B cell (primary cell): ENCODE measurements around the gene HJURP. TPM values are rescaled to one million over a fixed set of nuclear protein-coding genes. Genes with fewer than 3 reads are reported as not detected.

Experiments
- ATAC-seq: fragments of 200-7000 bp; cut with Tn5 transposase; one replicate; pipeline ENCODE4 v1.10.0; 2021; ENCODE audit warnings: low read depth, mild to moderate bottlenecking, moderate number of reproducible peaks, moderate library complexity
- CTCF ChIA-PET: fragments of 350-600 bp; sonication (Branson Sonifier 250); formaldehyde crosslinking; loops from one replicate; lab custom pipeline; 2021; ENCODE audit warnings: antibody characterized with exemption, inconsistent platforms; lab: Charles Lee
- POLR2A ChIA-PET: fragments of 350-600 bp; sonication (Branson Sonifier 250); formaldehyde crosslinking; loops from one replicate; lab custom pipeline; 2021; ENCODE audit warnings: antibody characterized with exemption; lab: Charles Lee
- DNase-seq: peaks from one replicate; pipeline ENCODE4 v3.0.0; 2013
- H2AFZ ChIP-seq: 2 replicates; pipeline ENCODE4 v1.6.1; 2012; ENCODE audit warnings: mild to moderate bottlenecking, low read depth, low read length; ENCODE audit not compliant: insufficient read depth, poor library complexity, severe bottlenecking
- H3K27ac ChIP-seq, 2 donors: 1 replicate in 1 of 2; 2 replicates in 1 of 2; pipeline ENCODE4 v1.5.1; 2012 to 2013; ENCODE audit warnings: low read length in 2 of 2, mild to moderate bottlenecking in 2 of 2, moderate library complexity in 1 of 2
- H3K27me3 ChIP-seq, 4 experiments: fragments of 200-600 bp in 1 of 4; sonication (generic) in 1 of 4; replicated peaks in 1 of 4; 1 replicate in 2 of 4; 2 replicates in 2 of 4; pipeline versions ENCODE4 v1.6.1 to v1.7.0; 2013 to 2016; ENCODE audit warnings: low read length in 3 of 4, mild to moderate bottlenecking in 2 of 4, mixed read lengths in 1 of 4, moderate library complexity in 1 of 4; ENCODE audit not compliant: insufficient read depth in 4 of 4, control insufficient read depth in 3 of 4; ENCODE audit errors: control extremely low read depth in 1 of 4
- H3K36me3 ChIP-seq, 2 experiments: replicated peaks in 1 of 2; 1 replicate in 1 of 2; 2 replicates in 1 of 2; pipeline versions ENCODE4 v1.6.1 to v1.7.1; 2013; ENCODE audit warnings: low read length in 1 of 2; ENCODE audit not compliant: insufficient read depth in 2 of 2, control insufficient read depth in 1 of 2; ENCODE audit errors: control extremely low read depth in 1 of 2, extremely low read depth in 1 of 2
- H3K4me1 ChIP-seq, 2 donors: fragments of 200-600 bp in 1 of 2; sonication (generic) in 1 of 2; 1 replicate in 1 of 2; 2 replicates in 1 of 2; pipeline versions ENCODE4 v1.5.1 to v1.6.1; 2013 to 2017; ENCODE audit warnings: low read length in 2 of 2; ENCODE audit not compliant: control insufficient read depth in 2 of 2, insufficient read depth in 2 of 2
- H3K4me2 ChIP-seq: replicated peaks from 2 replicates; pipeline ENCODE3; 2012; ENCODE audit warnings: mild to moderate bottlenecking, low read depth, low read length; ENCODE audit not compliant: poor library complexity, severe bottlenecking
- H3K4me3 ChIP-seq, 5 experiments: fragments of 200-600 bp in 1 of 5; sonication (generic) in 1 of 5; 1 replicate in 3 of 5; 2 replicates in 2 of 5; pipeline versions ENCODE4 v1.5.1 to v1.7.0; 2011 to 2016; ENCODE audit warnings: low read length in 4 of 5, mild to moderate bottlenecking in 4 of 5, low read depth in 2 of 5, control low read depth in 1 of 5, moderate library complexity in 1 of 5; ENCODE audit not compliant: insufficient read depth in 1 of 5; ENCODE audit errors: control extremely low read depth in 1 of 5, extremely low read depth in 1 of 5
- H3K79me2 ChIP-seq: fragments of 200-600 bp; sonication (generic); one replicate; pipeline ENCODE4 v1.6.0; 2016; ENCODE audit warnings: low read length; ENCODE audit not compliant: control insufficient read depth, insufficient read depth
- H3K9ac ChIP-seq: fragments of 200-600 bp; sonication (generic); 2 replicates; pipeline ENCODE4 v1.6.1; 2017; ENCODE audit warnings: mild to moderate bottlenecking, low read length, moderate library complexity
- H3K9me3 ChIP-seq, 3 donors: one replicate each; pipeline versions ENCODE4 v1.6.1 to v1.7.1; 2013; ENCODE audit warnings: low read length in 2 of 3; ENCODE audit not compliant: control insufficient read depth in 2 of 3, insufficient read depth in 1 of 3; ENCODE audit errors: control extremely low read depth in 1 of 3
- H4K20me1 ChIP-seq: 2 replicates; pipeline ENCODE4 v1.6.0; 2012; ENCODE audit warnings: mild to moderate bottlenecking, low read length; ENCODE audit not compliant: insufficient read depth, control insufficient read depth, poor library complexity, severe bottlenecking
- H3K27ac Mint-ChIP-seq: one replicate; pipeline ENCODE4 v1.8.0; 2021; ENCODE audit warnings: mixed read lengths
- H3K27me3 Mint-ChIP-seq: one replicate; pipeline ENCODE4 v1.8.0; 2021; ENCODE audit warnings: mixed read lengths
- H3K4me1 Mint-ChIP-seq: one replicate; pipeline ENCODE4 v1.8.0; 2021; ENCODE audit warnings: mixed read lengths
- H3K4me3 Mint-ChIP-seq: one replicate; pipeline ENCODE4 v1.8.0; 2021; ENCODE audit warnings: mixed read lengths
- H3K9me3 Mint-ChIP-seq: one replicate; pipeline ENCODE4 v1.8.0; 2022; ENCODE audit warnings: mixed read lengths; ENCODE audit not compliant: insufficient read depth
- CTCF ChIP-seq: fragments of 200-600 bp; IDR thresholded peaks from one replicate; pipeline ENCODE4 v1.8.0; 2022; ENCODE audit warnings: antibody characterized with exemption, mild to moderate bottlenecking
- EZH2 ChIP-seq: IDR thresholded peaks from 2 replicates; pipeline ENCODE4 v1.6.1; 2012; ENCODE audit warnings: borderline replicate concordance, low read depth, mild to moderate bottlenecking, moderate library complexity, low read length; ENCODE audit not compliant: insufficient read depth, poor library complexity, severe bottlenecking
- WGBS: methylation state at CpG from one replicate; pipeline ENCODE4 v1.1.5; 2013; ENCODE audit warnings: missing lambda C conversion rate; ENCODE audit not compliant: insufficient coverage; 5-methylcytosine and 5-hydroxymethylcytosine counted together
- intact Hi-C: fragments of 100-400 bp; cut with micrococcal nuclease; formaldehyde crosslinking; loops from one replicate; pipeline ENCODE4 v1.10.0; 2022
- polyA plus RNA-seq: library from polyadenylated mRNA; depleted of rRNA; stranded (reverse); fragments of >200 nt; gene quantifications from 2 replicates; pipeline ENCODE4 v1.2.3, GENCODE V29; 2012
- total RNA-seq, 2 donors: library from RNA; stranded (reverse); fragments of 120-200 nt in 1 of 2; gene quantifications; 1 replicate in 1 of 2; 2 replicates in 1 of 2; pipeline versions ENCODE4 v1.2.3 to v1.2.4, GENCODE V29; 2013 to 2022

HJURP gene
- total and polyA plus RNA-seq, 2 donors (not counting 1 experiment from before 2014, with no cell fraction given): 0.42 to 0.73 TPM

- Mint-ChIP-seq H3K4me3 (no peak overlapping the region), H3K27ac (no peak overlapping the region), H3K4me1 (peaks cover 3% of the 10 kb centered on the region), H3K27me3 (no peaks in the 10 kb centered on the region), H3K9me3 (no peaks in the 10 kb centered on the region)
- H3K79me2 ChIP-seq: peaks cover 7% of the 10 kb centered on the region
- no peaks in the 10 kb centered on the region for H3K36me3 ChIP-seq
- H3K9me3 ChIP-seq: peaks cover 0 to 11% (median 0%) of the 10 kb centered on the region in 3 donors
- H3K9ac ChIP-seq: no peak overlapping the region
- no peak overlapping the region for H3K4me3 ChIP-seq
- TF ChIP-seq EZH2: no peak
- TF ChIP-seq CTCF: no peak
- WGBS: 93% methylated on average over 4 of the region's 9 CpGs
- H3K27me3 ChIP-seq: no peaks in the 10 kb centered on the region
- POLR2A ChIA-PET: no interaction called here
- H2AFZ ChIP-seq: no peak overlapping the region
- no peaks in the 10 kb centered on the region for H4K20me1 ChIP-seq
- no peak overlapping the region for H3K4me2 ChIP-seq
- no peak for ATAC-seq
- no peak overlapping the region for H3K27ac ChIP-seq
- CTCF ChIA-PET: interaction anchor here (1.0 kb wide), 1 partner anchor 428 kb away, joined by 4 read pairs; no protein-coding TSS in a partner anchor
- intact Hi-C loops: no loop called here
- no peak for DNase-seq
- H3K4me1 ChIP-seq: peaks cover 0 to 6% of the 10 kb centered on the region in 2 donors
Observed at GRCh38 chr2:233832414-233832813, 21.9 kb downstream of the HJURP start.

- Histone ChIP-seq H3K4me1 (peaks cover 0 to 6% of the 10 kb centered on the region in 2 donors), H3K4me2 (no peak overlapping the region), H3K79me2 (peaks cover 2% of the 10 kb centered on the region), H3K9ac (no peak overlapping the region), H3K4me3 (no peak overlapping the region), H3K36me3 (no peaks in the 10 kb centered on the region), H4K20me1 (no peaks in the 10 kb centered on the region), H3K27me3 (no peaks in the 10 kb centered on the region), H3K27ac (no peak overlapping the region), H3K9me3 (peaks cover 0 to 11% (median 0%) of the 10 kb centered on the region in 3 donors), H2AFZ (no peak overlapping the region)
- POLR2A ChIA-PET: no interaction called here
- ATAC-seq: no peak
- H3K27me3 Mint-ChIP-seq: no peaks in the 10 kb centered on the region
- no peak for DNase-seq
- WGBS: 97% methylated on average over 6 of the region's 6 CpGs
- intact Hi-C loops: no loop called here
- H3K4me1 Mint-ChIP-seq: peaks cover 3% of the 10 kb centered on the region
- no peaks in the 10 kb centered on the region for H3K9me3 Mint-ChIP-seq
- CTCF ChIA-PET: no interaction called here
- no peak for TF ChIP-seq CTCF
- no peak for TF ChIP-seq EZH2
- H3K4me3 Mint-ChIP-seq: no peak overlapping the region
- H3K27ac Mint-ChIP-seq: no peak overlapping the region
Observed at GRCh38 chr2:233831861-233832260, 22.5 kb downstream of the HJURP start.
